CD4-positive, alpha-beta T cell (primary cell): ENCODE data around the gene STARD3. TPM values are rescaled to one million over a fixed set of nuclear protein-coding genes. Genes with fewer than 3 reads are reported as not detected.

Experiments
- ATAC-seq: fragments of 200-7000 bp; cut with Tn5 transposase; one replicate; pipeline ENCODE4 v1.10.0; 2022; ENCODE audit warnings: mild to moderate bottlenecking; ENCODE audit not compliant: poor library complexity
- CTCF ChIA-PET: fragments of 350-600 bp; sonication (Branson Sonifier 250); formaldehyde crosslinking; loops from one replicate; lab custom pipeline; 2021; ENCODE audit warnings: antibody characterized with exemption, inconsistent platforms; lab: Charles Lee
- POLR2A ChIA-PET: fragments of 350-600 bp; sonication (Branson Sonifier 250); formaldehyde crosslinking; loops from one replicate; lab custom pipeline; 2021; ENCODE audit warnings: antibody characterized with exemption, inconsistent platforms; lab: Charles Lee
- DNase-seq, 14 experiments: peaks; one replicate each; pipeline ENCODE4 v3.0.0-alpha.2; 2013 to 2020; ENCODE audit warnings: mixed read lengths in 2 of 14
- H3K27ac ChIP-seq, 2 donors: one replicate each; pipeline versions ENCODE4 v1.5.1 to v1.7.0; 2013; ENCODE audit warnings: low read length in 2 of 2, low read depth in 1 of 2, mild to moderate bottlenecking in 1 of 2
- H3K27me3 ChIP-seq, 2 experiments: 1 replicate in 1 of 2; 2 replicates in 1 of 2; pipeline versions ENCODE4 v1.6.1 to v1.7.0; 2013; ENCODE audit warnings: low read length in 2 of 2, control low read depth in 1 of 2, mild to moderate bottlenecking in 1 of 2, moderate library complexity in 1 of 2; ENCODE audit not compliant: insufficient read depth in 2 of 2, control insufficient read depth in 1 of 2
- H3K36me3 ChIP-seq: one replicate; pipeline ENCODE4 v1.6.1; 2013; ENCODE audit warnings: low read length, control low read depth; ENCODE audit not compliant: insufficient read depth
- H3K4me1 ChIP-seq: one replicate; pipeline ENCODE4 v1.6.1; 2013; ENCODE audit warnings: low read length, control low read depth; ENCODE audit not compliant: insufficient read depth
- H3K4me3 ChIP-seq: one replicate; pipeline ENCODE4 v1.5.1; 2013; ENCODE audit warnings: mild to moderate bottlenecking, low read length, moderate library complexity
- H3K9me3 ChIP-seq, 2 experiments: 1 replicate in 1 of 2; 2 replicates in 1 of 2; pipeline versions ENCODE4 v1.6.1 to v1.7.0; 2013; ENCODE audit warnings: low read length in 2 of 2, mild to moderate bottlenecking in 2 of 2, control low read depth in 1 of 2, moderate library complexity in 1 of 2; ENCODE audit not compliant: control insufficient read depth in 1 of 2, insufficient read depth in 1 of 2
- H3K27ac Mint-ChIP-seq: one replicate; pipeline ENCODE4 v1.8.0; 2020; ENCODE audit warnings: mixed read lengths
- H3K27me3 Mint-ChIP-seq: one replicate; pipeline ENCODE4 v1.8.0; 2021; ENCODE audit warnings: mixed read lengths
- H3K36me3 Mint-ChIP-seq: one replicate; pipeline ENCODE4 v1.8.0; 2021; ENCODE audit warnings: low read depth, mixed read lengths
- H3K4me1 Mint-ChIP-seq: one replicate; pipeline ENCODE4 v1.8.0; 2021; ENCODE audit warnings: low read depth, mixed read lengths
- H3K4me3 Mint-ChIP-seq: one replicate; pipeline ENCODE4 v1.8.0; 2020; ENCODE audit warnings: mild to moderate bottlenecking, mixed read lengths
- H3K9me3 Mint-ChIP-seq: one replicate; pipeline ENCODE4 v1.8.0; 2020; ENCODE audit warnings: mixed read lengths
- intact Hi-C, 2 experiments: fragments of 100-400 bp; cut with DNase I in 1 of 2; cut with micrococcal nuclease in 1 of 2; formaldehyde crosslinking; loops; one replicate each; pipeline versions ENCODE4 v1.15.1 to v1.9.0; 2023 to 2025; cut with DNase I, micrococcal nuclease
- total RNA-seq, 174 experiments: library from RNA in 2 of 174; stranded (reverse) in 2 of 174; gene quantifications; one replicate each; pipeline ENCODE4 v1.2.3 and lab custom pipeline; 2021 to 2026
- TF ChIP-seq, protein P1 (sequence below): fragments of 200-600 bp; IDR thresholded peaks from one replicate; pipeline ENCODE4 v1.8.0; 2022; ENCODE audit warnings: antibody characterized with exemption, mild to moderate bottlenecking

Gene STARD3
- total RNA-seq, 2 experiments from 2014 or later, result 96.5 to 99.9 TPM

DNA sequence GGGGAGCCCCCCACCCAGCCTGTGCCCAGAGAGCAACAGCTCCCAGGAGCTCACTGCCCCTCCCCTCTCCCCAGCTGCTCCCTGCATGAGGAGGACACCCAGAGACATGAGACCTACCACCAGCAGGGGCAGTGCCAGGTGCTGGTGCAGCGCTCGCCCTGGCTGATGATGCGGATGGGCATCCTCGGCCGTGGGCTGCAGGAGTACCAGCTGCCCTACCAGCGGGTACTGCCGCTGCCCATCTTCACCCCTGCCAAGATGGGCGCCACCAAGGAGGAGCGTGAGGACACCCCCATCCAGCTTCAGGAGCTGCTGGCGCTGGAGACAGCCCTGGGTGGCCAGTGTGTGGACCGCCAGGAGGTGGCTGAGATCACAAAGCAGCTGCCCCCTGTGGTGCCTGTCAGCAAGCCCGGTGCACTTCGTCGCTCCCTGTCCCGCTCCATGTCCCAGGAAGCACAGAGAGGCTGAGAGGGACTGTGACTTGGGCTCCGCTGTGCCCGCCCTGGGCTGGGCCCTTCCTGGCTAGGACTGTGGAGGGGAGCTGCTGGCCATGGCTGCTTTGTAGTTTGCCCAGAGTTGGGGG, 28.8 kb downstream of the STARD3 start:
- Mint-ChIP-seq H3K4me3 (peak overlapping the region; percentile 45), H3K36me3 (peaks cover 28% of the 10 kb centered on the region), H3K27ac (no peak overlapping the region), H3K9me3 (no peaks in the 10 kb centered on the region), H3K27me3 (peaks cover 29% of the 10 kb centered on the region), H3K4me1 (peaks cover 11% of the 10 kb centered on the region)
- intact Hi-C loops, result loop anchor here in 1 of 2 experiments (2.0 to 5.0 kb wide), 2 partner anchors 43 to 87 kb away; no protein-coding TSS in a partner anchor
- no peak overlapping the region for H3K4me3 ChIP-seq
- ChIA-PET CTCF (interaction anchor here (0.7 to 3.4 kb wide), 5 partner anchors 11 to 293 kb away, joined by 3 to 21 read pairs (median 3); partner anchors contain the start of gene PGAP3), POLR2A (interaction anchor here (1.3 kb wide), 1 partner anchor 44 kb away, joined by 3 read pairs; no protein-coding TSS in a partner anchor)
- H3K9me3 ChIP-seq, result no peaks in the 10 kb centered on the region
- DNase-seq (peak in 2 of 14 experiments; percentile 43 to 49), ATAC-seq (peak; percentile 38)
- TF ChIP-seq, protein P1, sequence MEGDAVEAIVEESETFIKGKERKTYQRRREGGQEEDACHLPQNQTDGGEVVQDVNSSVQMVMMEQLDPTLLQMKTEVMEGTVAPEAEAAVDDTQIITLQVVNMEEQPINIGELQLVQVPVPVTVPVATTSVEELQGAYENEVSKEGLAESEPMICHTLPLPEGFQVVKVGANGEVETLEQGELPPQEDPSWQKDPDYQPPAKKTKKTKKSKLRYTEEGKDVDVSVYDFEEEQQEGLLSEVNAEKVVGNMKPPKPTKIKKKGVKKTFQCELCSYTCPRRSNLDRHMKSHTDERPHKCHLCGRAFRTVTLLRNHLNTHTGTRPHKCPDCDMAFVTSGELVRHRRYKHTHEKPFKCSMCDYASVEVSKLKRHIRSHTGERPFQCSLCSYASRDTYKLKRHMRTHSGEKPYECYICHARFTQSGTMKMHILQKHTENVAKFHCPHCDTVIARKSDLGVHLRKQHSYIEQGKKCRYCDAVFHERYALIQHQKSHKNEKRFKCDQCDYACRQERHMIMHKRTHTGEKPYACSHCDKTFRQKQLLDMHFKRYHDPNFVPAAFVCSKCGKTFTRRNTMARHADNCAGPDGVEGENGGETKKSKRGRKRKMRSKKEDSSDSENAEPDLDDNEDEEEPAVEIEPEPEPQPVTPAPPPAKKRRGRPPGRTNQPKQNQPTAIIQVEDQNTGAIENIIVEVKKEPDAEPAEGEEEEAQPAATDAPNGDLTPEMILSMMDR, result no peak
- peaks cover 13 to 34% of the 10 kb centered on the region in 2 experiments for H3K27me3 ChIP-seq
- no peak overlapping the region for H3K27ac ChIP-seq
- H3K4me1 ChIP-seq, result peaks cover 28% of the 10 kb centered on the region
- H3K36me3 ChIP-seq, result peaks cover 17% of the 10 kb centered on the region

GRCh38 chr17:39666231-39666600, 29.3 kb downstream of the STARD3 start:
- TF ChIP-seq, protein P1, result no peak
- H3K27me3 Mint-ChIP-seq, result peaks cover 29% of the 10 kb centered on the region
- no peak overlapping the region for H3K4me3 ChIP-seq
- peaks cover 12% of the 10 kb centered on the region for H3K36me3 ChIP-seq
- H3K27me3 ChIP-seq, result peaks cover 15 to 34% of the 10 kb centered on the region in 2 experiments
- no peaks in the 10 kb centered on the region for H3K9me3 ChIP-seq
- ATAC-seq (no peak), DNase-seq (no peak)
- H3K4me1 Mint-ChIP-seq, result peaks cover 8% of the 10 kb centered on the region
- CTCF ChIA-PET, result interaction anchor here (1.2 to 3.4 kb wide), 5 partner anchors 12 to 292 kb away, joined by 3 to 21 read pairs (median 4); no protein-coding TSS in a partner anchor
- POLR2A ChIA-PET, result interaction anchor here (0.9 kb wide), 1 partner anchor 22 kb away, joined by 3 read pairs; the partner anchor contains the start of gene PGAP3
- H3K27ac Mint-ChIP-seq, result no peak overlapping the region
- intact Hi-C loops, result loop anchor here in 1 of 2 experiments (2.0 to 5.0 kb wide), 2 partner anchors 43 to 86 kb away; no protein-coding TSS in a partner anchor
- peaks cover 28% of the 10 kb centered on the region for H3K4me1 ChIP-seq
- H3K4me3 Mint-ChIP-seq, result no peak overlapping the region
- H3K36me3 Mint-ChIP-seq, result peaks cover 24% of the 10 kb centered on the region
- no peaks in the 10 kb centered on the region for H3K9me3 Mint-ChIP-seq
- no peak overlapping the region for H3K27ac ChIP-seq

DNA sequence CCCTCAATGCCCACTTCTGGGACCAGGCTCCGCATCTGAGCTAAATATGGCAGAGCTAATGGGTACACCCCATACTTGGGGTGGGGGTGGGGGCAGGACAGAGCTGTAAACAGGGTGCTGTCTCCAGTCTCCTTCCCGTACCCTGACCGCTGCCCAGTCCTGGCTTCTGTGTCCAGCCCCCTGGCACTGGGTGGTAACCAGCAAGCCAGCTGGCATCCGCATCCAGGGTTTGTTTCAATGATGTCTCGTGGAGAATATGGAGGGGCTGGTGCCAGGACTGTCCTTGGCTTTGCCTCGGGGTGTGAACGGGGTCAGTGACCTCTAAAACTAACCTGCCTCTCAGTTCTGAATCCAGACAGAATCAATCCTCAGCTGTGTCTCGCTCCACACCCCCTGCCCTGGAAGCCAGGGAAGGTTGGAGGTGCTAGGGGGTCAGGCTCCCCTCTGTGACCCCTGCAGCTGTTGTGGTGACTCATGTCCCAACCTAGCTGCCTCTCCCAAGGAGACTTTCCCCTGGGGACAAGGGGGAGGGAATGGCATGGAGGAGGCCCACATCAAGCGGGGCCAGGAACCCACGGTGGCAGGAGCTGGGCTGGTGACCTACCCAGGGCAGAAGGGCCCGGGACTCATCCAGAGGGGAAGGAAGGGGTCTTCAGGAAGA, 29.8 kb downstream of the STARD3 start:
- intact Hi-C loops, result loop anchor here in 1 of 2 experiments (2.0 to 5.0 kb wide), 2 partner anchors 44 to 86 kb away; no protein-coding TSS in a partner anchor
- ATAC-seq, result no peak
- Histone ChIP-seq H3K36me3 (peaks cover 7% of the 10 kb centered on the region), H3K27ac (no peak overlapping the region), H3K4me3 (no peak overlapping the region), H3K4me1 (peaks cover 29% of the 10 kb centered on the region), H3K27me3 (peaks cover 15 to 34% of the 10 kb centered on the region in 2 experiments), H3K9me3 (no peaks in the 10 kb centered on the region)
- no peak overlapping the region for H3K27ac Mint-ChIP-seq
- H3K9me3 Mint-ChIP-seq, result no peaks in the 10 kb centered on the region
- CTCF ChIA-PET, result interaction anchor here (1.2 to 3.4 kb wide), 5 partner anchors 13 to 292 kb away, joined by 3 to 21 read pairs (median 4); no protein-coding TSS in a partner anchor
- TF ChIP-seq, protein P1, result no peak
- H3K36me3 Mint-ChIP-seq, result peaks cover 19% of the 10 kb centered on the region
- H3K27me3 Mint-ChIP-seq, result peaks cover 30% of the 10 kb centered on the region
- peaks cover 7% of the 10 kb centered on the region for H3K4me1 Mint-ChIP-seq
- peak overlapping the region; percentile 65 for H3K4me3 Mint-ChIP-seq
- POLR2A ChIA-PET, result interaction anchor here (0.9 to 2.6 kb wide), 3 partner anchors 12 to 21 kb away, joined by 3 to 10 read pairs (median 3); partner anchors contain the start of gene PGAP3
- no peak for DNase-seq
